ENCODE data around the gene OR4D5.

Gene OR4D5

DNA sequence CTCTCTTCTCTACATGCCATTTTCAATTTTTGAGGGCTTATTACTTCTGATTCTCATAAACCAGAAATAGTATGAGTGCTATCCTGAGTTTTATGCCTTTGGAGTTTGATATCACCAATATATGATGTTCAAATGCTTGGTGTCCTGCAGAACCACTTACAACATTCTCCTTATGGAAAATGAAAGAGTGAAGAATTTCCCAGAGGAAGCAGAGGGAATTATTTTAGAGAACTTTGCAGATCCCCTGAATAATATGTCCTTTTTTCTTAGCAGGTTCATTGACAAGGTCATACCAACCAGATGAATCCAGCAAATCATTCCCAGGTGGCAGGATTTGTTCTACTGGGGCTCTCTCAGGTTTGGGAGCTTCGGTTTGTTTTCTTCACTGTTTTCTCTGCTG is at the start of gene OR4D5:
TSS of gene OR4D5 (plus strand) at position 301 of the 400 bp plus-strand sequence. CDS start at position 301, 0 bp downstream.
- DNase-seq: no peak

DNA sequence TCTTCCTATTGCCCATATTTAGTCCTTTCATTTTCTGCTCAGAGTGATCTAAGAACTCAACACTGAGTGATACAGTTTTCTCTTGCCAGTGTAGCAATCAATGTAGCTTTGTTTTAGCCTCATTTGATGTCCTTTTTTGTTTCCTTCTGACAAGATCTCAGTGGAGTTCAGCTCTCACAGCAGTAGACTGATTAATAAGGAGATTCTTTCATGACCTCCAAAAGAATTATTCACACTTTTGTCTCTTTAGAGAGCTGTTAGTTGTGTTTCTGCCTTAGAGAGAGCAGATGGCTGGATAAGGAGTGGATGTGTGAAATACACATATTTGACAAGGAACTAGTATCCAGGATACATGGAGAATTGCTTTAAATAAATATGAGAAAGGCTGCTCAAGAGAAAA is 47.4 kb upstream of the OR4D5 start:
- DNase-seq: no peak

DNA sequence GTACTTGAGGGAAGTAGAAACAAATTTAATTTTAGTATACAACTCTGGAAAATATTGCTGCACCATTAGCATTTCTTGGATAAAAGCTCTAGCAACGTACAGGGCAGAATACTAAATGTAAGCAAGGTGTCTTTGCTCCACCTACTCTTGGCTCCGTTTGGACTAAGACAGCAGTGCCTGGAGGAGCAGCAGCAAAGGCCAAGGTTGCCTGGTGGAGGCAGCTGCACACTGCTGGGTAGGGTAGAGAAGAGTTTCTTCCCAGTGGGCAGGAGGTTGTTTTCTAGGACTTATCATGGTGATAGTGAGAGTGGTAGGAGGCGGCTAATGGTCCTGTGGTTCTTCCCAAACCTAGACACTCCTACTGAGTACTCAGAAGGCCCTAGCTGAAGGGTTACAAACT is 39.6 kb upstream of the OR4D5 start:
- DNase-seq: no peak

DNA sequence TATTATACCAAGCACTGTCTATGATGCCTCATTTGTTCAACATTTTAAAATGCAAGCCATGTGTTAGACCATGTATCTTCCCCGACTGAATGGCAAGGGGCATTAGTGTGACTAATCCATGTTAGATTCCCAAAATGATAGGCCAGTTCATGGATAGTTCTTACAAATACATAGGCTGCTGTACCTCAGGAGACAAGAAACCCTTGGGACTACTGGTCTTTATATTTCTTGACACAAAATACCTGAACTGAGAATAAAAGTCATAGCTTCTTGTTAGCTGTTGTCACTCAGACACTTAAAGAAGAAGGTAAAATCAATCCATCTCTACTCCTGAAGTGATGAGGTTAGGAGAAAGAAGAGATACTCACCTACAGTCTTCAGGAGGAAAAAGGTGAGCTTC is 37.5 kb upstream of the OR4D5 start, which contains the start of gene OR8D4:
TSS of gene OR8D4 (plus strand) at position 301 of the 400 bp plus-strand sequence. CDS start 4,265 bp downstream, outside the sequence.
- DNase-seq: no peak

DNA sequence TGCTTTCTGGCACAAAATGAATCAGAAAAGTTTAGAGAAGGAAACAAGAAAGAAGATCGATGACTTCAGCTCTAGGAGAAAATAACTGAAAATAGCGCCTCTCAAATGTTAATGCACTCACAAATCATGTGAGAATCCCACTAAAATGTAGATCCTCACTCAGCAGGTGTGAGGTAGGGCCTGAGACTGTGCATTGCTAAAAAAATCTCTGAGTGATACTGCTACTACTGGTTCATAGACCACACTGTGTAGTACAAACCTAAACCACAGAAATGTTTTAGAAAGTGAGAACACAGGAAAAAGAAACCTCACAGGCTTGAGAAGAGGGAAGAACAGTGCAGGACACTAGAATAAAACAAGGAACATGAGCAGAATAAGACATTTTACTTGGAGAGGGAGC is 35.5 kb upstream of the OR4D5 start:
- DNase-seq: peak; percentile 49

DNA sequence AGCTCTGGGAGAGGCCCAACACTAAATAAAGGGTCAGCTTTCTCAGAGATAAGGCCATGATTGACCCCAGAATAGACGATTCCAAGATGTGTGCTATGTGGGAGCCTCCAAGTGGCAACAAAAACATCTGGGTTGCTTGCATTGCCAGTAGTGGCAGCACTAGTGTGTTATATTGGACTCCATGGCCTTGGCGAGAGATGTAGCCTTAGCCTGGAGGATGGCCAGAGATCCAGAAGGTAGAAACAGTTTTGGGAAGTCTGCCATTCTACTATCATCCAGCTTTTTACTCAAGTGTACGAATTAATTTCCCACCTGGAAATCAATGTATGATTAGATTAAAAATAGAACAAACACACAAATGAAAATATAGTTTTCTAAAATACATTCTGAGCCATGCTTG is 34.5 kb upstream of the OR4D5 start:
- no peak for DNase-seq

- no peak for DNase-seq
Observed at GRCh38 chr11:123905826-123906225, 33.6 kb upstream of the OR4D5 start.

DNA sequence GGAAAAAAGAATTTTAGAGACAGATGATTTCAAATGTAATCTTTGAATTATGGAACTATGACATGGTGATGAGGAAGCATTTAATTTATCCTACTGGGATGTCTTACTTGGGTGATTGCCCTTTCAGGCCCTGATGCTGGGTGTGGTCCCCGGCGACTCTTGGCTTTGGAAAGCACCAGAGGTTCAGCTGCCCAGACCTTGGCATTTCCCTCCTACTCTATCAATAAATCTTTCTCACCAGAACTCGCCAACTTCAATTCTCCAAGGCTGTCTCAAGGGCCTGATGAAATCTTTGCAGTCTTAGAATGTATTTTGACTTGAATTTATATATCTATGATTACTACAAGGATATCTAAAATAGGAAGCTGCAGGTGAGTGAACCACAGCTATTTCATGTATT is 18.5 kb upstream of the OR4D5 start:
- DNase-seq: no peak

GRCh38 chr11:123924027-123924426 is 15.4 kb upstream of the OR4D5 start:
- DNase-seq: no peak

GRCh38 chr11:123942413-123942812 is 3.0 kb downstream of the OR4D5 start:
- no peak for DNase-seq

DNA sequence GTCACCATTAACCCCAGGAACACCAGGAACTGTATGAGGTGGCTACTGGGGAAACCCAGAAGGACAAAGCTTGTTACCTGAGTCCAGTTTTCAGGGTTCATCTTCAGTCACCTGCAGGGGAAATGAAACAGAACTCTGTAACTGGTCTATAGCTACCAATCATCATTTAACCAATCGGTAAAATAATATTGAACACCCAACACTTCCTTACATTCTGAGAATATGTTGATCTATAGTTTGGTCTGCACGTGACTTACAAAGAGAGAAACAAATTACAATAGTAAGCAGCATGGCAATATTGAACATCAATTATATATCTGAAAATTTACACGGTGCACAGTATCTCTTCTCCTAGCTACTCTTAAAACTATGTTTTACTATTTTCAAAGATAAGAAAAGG is 4.3 kb downstream of the OR4D5 start, which contains the start of gene OR6T1:
TSS of gene OR6T1 (minus strand) at position 101 of the 400 bp plus-strand sequence. CDS start at position 101, 0 bp downstream.
- DNase-seq: no peak

- no peak for DNase-seq
Observed at GRCh38 chr11:123945132-123945531, 5.7 kb downstream of the OR4D5 start.

DNA sequence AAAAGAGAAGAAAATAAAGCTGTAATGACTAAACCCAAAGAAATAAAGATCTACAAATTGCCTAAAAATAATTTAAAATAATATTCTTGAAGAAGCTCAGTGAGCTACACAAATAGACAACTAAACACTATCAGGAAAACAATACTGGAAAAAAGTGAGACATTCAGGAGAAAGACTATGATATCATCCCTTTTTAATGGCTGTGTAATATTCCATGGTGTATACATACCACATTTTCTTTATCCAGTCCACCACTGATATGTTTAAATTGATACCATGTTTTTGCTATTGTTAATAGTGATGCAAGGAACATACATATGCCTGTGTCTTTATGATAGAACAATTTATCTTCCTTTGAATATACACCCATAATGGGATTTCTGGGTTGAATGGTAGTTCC is 17.3 kb downstream of the OR4D5 start:
- DNase-seq: no peak

GRCh38 chr11:123973816-123974215 is 34.4 kb downstream of the OR4D5 start:
- no peak for DNase-seq

- no peak for DNase-seq
Observed at GRCh38 chr11:123976770-123977560, 37.5 kb downstream of the OR4D5 start.

GRCh38 chr11:123977731-123978347 is 38.4 kb downstream of the OR4D5 start, which contains the start of gene OR10S1:
TSS of gene OR10S1 (minus strand) at chr11:123977781. CDS start at chr11:123977664, 117 bp downstream.
- no peak for DNase-seq

DNA sequence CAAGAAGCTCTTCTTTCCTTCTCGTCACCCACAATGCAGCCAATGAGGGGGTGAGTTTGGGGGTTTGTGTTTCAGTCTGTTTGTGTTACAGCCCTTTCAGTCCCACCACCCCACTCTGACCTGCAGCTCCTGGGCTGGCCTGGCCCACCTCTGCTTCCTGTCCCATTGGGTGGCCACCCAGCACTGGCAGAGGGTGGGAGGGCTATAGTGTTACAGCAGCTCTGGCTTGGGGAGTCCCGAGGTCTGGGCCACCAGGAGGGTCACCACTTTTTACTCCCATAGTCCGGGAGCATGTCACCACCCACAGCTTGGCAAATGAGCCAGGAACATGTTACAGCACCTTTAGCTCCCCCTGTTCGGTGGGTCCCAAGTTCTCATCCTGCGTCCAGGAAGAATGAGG is 39.9 kb downstream of the OR4D5 start:
- no peak for DNase-seq

Measured in activated CD4-positive, alpha-beta T cell treated with anti-CD3 and anti-CD28 coated beads, Interleukin-10, Interleukin-2, amounts not matched to agents 100 ng/mL and 50 ng/mL, durations not matched to agents 16 hours and 8 hours (primary cell).